ENCODE measurements around the gene NOA1.
"Not testable (repeated sequence)": the region's sequence is repeated elsewhere in the genome, so short reads cannot be mapped to it uniquely, and the experiment has no call there.

The NOA1 gene

GRCh38 chr4:56940971-56941370, 36.4 kb downstream of the NOA1 start:
- no peaks in the 10 kb centered on the region for H3K79me2 ChIP-seq (ENCODE audit: insufficient read depth, low read length)
- H3K4me3 ChIP-seq (ENCODE audit: low read length, poor library complexity, severe bottlenecking) = no peak overlapping the region
- no peaks in the 10 kb centered on the region for H3K9me2 ChIP-seq (replicated peaks; ENCODE audit: low read depth, low read length)
- H3K27me3 ChIP-seq (ENCODE audit: insufficient read depth, low read length, poor library complexity, severe bottlenecking) = no peaks in the 10 kb centered on the region
- H3K4me1 ChIP-seq (ENCODE audit: insufficient read depth, low read length, poor library complexity, severe bottlenecking) = no peaks in the 10 kb centered on the region
- H3K9me3 ChIP-seq (ENCODE audit: insufficient read depth, low read depth, low read length) = no peaks in the 10 kb centered on the region
- H2AFZ ChIP-seq (ENCODE audit: low read length) = no peak overlapping the region
- H3K9ac ChIP-seq (ENCODE audit: low read depth, low read length, poor library complexity, severe bottlenecking) = no peak overlapping the region
- H4K20me1 ChIP-seq (ENCODE audit: insufficient read depth, low read length, poor library complexity, severe bottlenecking) = no peaks in the 10 kb centered on the region
- no peak overlapping the region for H3K4me2 ChIP-seq (ENCODE audit: low read depth, low read length, poor library complexity, severe bottlenecking)
- no peak for TF ChIP-seq EZH2phosphoT487 (IDR thresholded peaks at IDR 0.05; ENCODE audit: borderline replicate concordance)
- TF ChIP-seq CTCF (conservative IDR thresholded peaks at IDR 0.05; ENCODE audit: low read length) = no peak
- no peaks in the 10 kb centered on the region for H3F3A ChIP-seq (ENCODE audit: low read depth)
- peaks cover 13% of the 10 kb centered on the region; the same call in 1 of the 2 replicates for H3K36me3 ChIP-seq (ENCODE audit: insufficient read depth, low read length)

GRCh38 chr4:56940403-56940802, 37.0 kb downstream of the NOA1 start:
- no peak overlapping the region for H3K4me2 ChIP-seq (ENCODE audit: low read depth, low read length, poor library complexity, severe bottlenecking)
- H2AFZ ChIP-seq (ENCODE audit: low read length) = no peak overlapping the region
- peaks cover 13% of the 10 kb centered on the region; the same call in 1 of the 2 replicates for H3K36me3 ChIP-seq (ENCODE audit: insufficient read depth, low read length)
- H3K4me1 ChIP-seq (ENCODE audit: insufficient read depth, low read length, poor library complexity, severe bottlenecking) = no peaks in the 10 kb centered on the region
- no peaks in the 10 kb centered on the region for H3F3A ChIP-seq (ENCODE audit: low read depth)
- H3K27me3 ChIP-seq (ENCODE audit: insufficient read depth, low read length, poor library complexity, severe bottlenecking) = no peaks in the 10 kb centered on the region
- no peak overlapping the region for H3K4me3 ChIP-seq (ENCODE audit: low read length, poor library complexity, severe bottlenecking)
- TF ChIP-seq CTCF (conservative IDR thresholded peaks at IDR 0.05; ENCODE audit: low read length) (no peak), EZH2phosphoT487 (IDR thresholded peaks at IDR 0.05; ENCODE audit: borderline replicate concordance) (no peak)
- no peak overlapping the region for H3K9ac ChIP-seq (ENCODE audit: low read depth, low read length, poor library complexity, severe bottlenecking)
- H3K79me2 ChIP-seq (ENCODE audit: insufficient read depth, low read length) = no peaks in the 10 kb centered on the region
- no peaks in the 10 kb centered on the region for H3K9me2 ChIP-seq (replicated peaks; ENCODE audit: low read depth, low read length)
- no peaks in the 10 kb centered on the region for H4K20me1 ChIP-seq (ENCODE audit: insufficient read depth, low read length, poor library complexity, severe bottlenecking)
- H3K9me3 ChIP-seq (ENCODE audit: insufficient read depth, low read depth, low read length) = no peaks in the 10 kb centered on the region

GRCh38 chr4:56939826-56940225, 37.6 kb downstream of the NOA1 start:
- peaks cover 16% of the 10 kb centered on the region; the same call in 1 of the 2 replicates for H3K36me3 ChIP-seq (ENCODE audit: insufficient read depth, low read length)
- not testable (repeated sequence) for H2AFZ ChIP-seq (ENCODE audit: low read length); H3K79me2 ChIP-seq (ENCODE audit: insufficient read depth, low read length); H3K4me1 ChIP-seq (ENCODE audit: insufficient read depth, low read length, poor library complexity, severe bottlenecking); H3K9me2 ChIP-seq (replicated peaks; ENCODE audit: low read depth, low read length); H3K4me3 ChIP-seq (ENCODE audit: low read length, poor library complexity, severe bottlenecking); H4K20me1 ChIP-seq (ENCODE audit: insufficient read depth, low read length, poor library complexity, severe bottlenecking); H3F3A ChIP-seq (ENCODE audit: low read depth); H3K27me3 ChIP-seq (ENCODE audit: insufficient read depth, low read length, poor library complexity, severe bottlenecking); H3K9ac ChIP-seq (ENCODE audit: low read depth, low read length, poor library complexity, severe bottlenecking); H3K4me2 ChIP-seq (ENCODE audit: low read depth, low read length, poor library complexity, severe bottlenecking); H3K9me3 ChIP-seq (ENCODE audit: insufficient read depth, low read depth, low read length)

GRCh38 chr4:56937262-56937661, 40.1 kb downstream of the NOA1 start:
- H3K4me3 ChIP-seq (ENCODE audit: low read length, poor library complexity, severe bottlenecking) = no peak overlapping the region
- no peaks in the 10 kb centered on the region for H3K9me3 ChIP-seq (ENCODE audit: insufficient read depth, low read depth, low read length)
- peaks cover 2% of the 10 kb centered on the region for H3K4me1 ChIP-seq (ENCODE audit: insufficient read depth, low read length, poor library complexity, severe bottlenecking)
- H3K36me3 ChIP-seq (ENCODE audit: insufficient read depth, low read length) = peaks cover 34% of the 10 kb centered on the region
- H3K9me2 ChIP-seq (replicated peaks; ENCODE audit: low read depth, low read length) = no peaks in the 10 kb centered on the region
- peaks cover 10% of the 10 kb centered on the region for H4K20me1 ChIP-seq (ENCODE audit: insufficient read depth, low read length, poor library complexity, severe bottlenecking)
- peaks cover 3% of the 10 kb centered on the region; the same call in 1 of the 2 replicates for H3F3A ChIP-seq (ENCODE audit: low read depth)
- H2AFZ ChIP-seq (ENCODE audit: low read length) = no peak overlapping the region
- no peak overlapping the region for H3K9ac ChIP-seq (ENCODE audit: low read depth, low read length, poor library complexity, severe bottlenecking)
- no peaks in the 10 kb centered on the region for H3K27me3 ChIP-seq (ENCODE audit: insufficient read depth, low read length, poor library complexity, severe bottlenecking)
- TF ChIP-seq EZH2phosphoT487 (IDR thresholded peaks at IDR 0.05; ENCODE audit: borderline replicate concordance) (no peak), CTCF (conservative IDR thresholded peaks at IDR 0.05; ENCODE audit: low read length) (no peak)
- no peak overlapping the region for H3K4me2 ChIP-seq (ENCODE audit: low read depth, low read length, poor library complexity, severe bottlenecking)
- peaks cover 8% of the 10 kb centered on the region for H3K79me2 ChIP-seq (ENCODE audit: insufficient read depth, low read length)
